Liver (tissue), 3 donors: ENCODE results near the gene GCNT1.

ENCODE experiments used
- EGR1 ChIP-seq, 2 donors: IDR thresholded peaks; 2 replicates each; pipeline ENCODE4 v1.6.1; 2016 to 2018; ENCODE audit warnings: antibody characterized with exemption in 2 of 2, low read depth in 2 of 2
- JUND ChIP-seq, 2 donors: IDR thresholded peaks; 2 replicates each; pipeline ENCODE4 v1.6.1; 2016; ENCODE audit warnings: antibody characterized with exemption in 2 of 2
- RAD21 ChIP-seq, 2 donors: IDR thresholded peaks; 2 replicates each; pipeline ENCODE4 v1.6.1; 2016; ENCODE audit warnings: antibody characterized with exemption in 2 of 2, mild to moderate bottlenecking in 2 of 2
- SP1 ChIP-seq: IDR thresholded peaks from 2 replicates; pipeline ENCODE4 v1.6.1; 2018; ENCODE audit warnings: antibody characterized with exemption, mild to moderate bottlenecking
- YY1 ChIP-seq: IDR thresholded peaks from 2 replicates; pipeline ENCODE4 v1.6.1; 2016; ENCODE audit warnings: antibody characterized with exemption, mild to moderate bottlenecking
- TF ChIP-seq, protein P1 (sequence below): fragments of 150-350 bp; IDR thresholded peaks from 2 replicates; pipeline ENCODE4 v1.5.1; 2017; ENCODE audit warnings: improper control_type of control experiment, low read depth, low read length; ENCODE audit not compliant: missing input control
- TF ChIP-seq, protein P2 (sequence below): IDR thresholded peaks from 2 replicates; pipeline ENCODE4 v1.6.1; 2016; ENCODE audit warnings: antibody characterized with exemption
- TF ChIP-seq, protein P3 (sequence below): IDR thresholded peaks from 2 replicates; pipeline ENCODE4 v1.6.1; 2016; ENCODE audit warnings: antibody characterized with exemption, mild to moderate bottlenecking
- TF ChIP-seq, protein P4 (sequence below): IDR thresholded peaks from 2 replicates; pipeline ENCODE4 v1.6.1; 2016; ENCODE audit warnings: antibody characterized with exemption
- donor health status: healthy.
- donor health status: healthy.

DNA sequence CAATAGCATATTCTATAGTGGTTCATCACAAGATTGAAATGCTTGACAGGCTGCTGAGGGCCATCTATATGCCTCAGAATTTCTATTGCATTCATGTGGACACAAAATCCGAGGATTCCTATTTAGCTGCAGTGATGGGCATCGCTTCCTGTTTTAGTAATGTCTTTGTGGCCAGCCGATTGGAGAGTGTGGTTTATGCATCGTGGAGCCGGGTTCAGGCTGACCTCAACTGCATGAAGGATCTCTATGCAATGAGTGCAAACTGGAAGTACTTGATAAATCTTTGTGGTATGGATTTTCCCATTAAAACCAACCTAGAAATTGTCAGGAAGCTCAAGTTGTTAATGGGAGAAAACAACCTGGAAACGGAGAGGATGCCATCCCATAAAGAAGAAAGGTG lies 43.8 kb downstream of the GCNT1 start:
- TF ChIP-seq, protein P1, sequence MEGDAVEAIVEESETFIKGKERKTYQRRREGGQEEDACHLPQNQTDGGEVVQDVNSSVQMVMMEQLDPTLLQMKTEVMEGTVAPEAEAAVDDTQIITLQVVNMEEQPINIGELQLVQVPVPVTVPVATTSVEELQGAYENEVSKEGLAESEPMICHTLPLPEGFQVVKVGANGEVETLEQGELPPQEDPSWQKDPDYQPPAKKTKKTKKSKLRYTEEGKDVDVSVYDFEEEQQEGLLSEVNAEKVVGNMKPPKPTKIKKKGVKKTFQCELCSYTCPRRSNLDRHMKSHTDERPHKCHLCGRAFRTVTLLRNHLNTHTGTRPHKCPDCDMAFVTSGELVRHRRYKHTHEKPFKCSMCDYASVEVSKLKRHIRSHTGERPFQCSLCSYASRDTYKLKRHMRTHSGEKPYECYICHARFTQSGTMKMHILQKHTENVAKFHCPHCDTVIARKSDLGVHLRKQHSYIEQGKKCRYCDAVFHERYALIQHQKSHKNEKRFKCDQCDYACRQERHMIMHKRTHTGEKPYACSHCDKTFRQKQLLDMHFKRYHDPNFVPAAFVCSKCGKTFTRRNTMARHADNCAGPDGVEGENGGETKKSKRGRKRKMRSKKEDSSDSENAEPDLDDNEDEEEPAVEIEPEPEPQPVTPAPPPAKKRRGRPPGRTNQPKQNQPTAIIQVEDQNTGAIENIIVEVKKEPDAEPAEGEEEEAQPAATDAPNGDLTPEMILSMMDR: no peak
- TF ChIP-seq, protein P2, sequence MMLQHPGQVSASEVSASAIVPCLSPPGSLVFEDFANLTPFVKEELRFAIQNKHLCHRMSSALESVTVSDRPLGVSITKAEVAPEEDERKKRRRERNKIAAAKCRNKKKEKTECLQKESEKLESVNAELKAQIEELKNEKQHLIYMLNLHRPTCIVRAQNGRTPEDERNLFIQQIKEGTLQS: no peak
- TF ChIP-seq, protein P3, sequence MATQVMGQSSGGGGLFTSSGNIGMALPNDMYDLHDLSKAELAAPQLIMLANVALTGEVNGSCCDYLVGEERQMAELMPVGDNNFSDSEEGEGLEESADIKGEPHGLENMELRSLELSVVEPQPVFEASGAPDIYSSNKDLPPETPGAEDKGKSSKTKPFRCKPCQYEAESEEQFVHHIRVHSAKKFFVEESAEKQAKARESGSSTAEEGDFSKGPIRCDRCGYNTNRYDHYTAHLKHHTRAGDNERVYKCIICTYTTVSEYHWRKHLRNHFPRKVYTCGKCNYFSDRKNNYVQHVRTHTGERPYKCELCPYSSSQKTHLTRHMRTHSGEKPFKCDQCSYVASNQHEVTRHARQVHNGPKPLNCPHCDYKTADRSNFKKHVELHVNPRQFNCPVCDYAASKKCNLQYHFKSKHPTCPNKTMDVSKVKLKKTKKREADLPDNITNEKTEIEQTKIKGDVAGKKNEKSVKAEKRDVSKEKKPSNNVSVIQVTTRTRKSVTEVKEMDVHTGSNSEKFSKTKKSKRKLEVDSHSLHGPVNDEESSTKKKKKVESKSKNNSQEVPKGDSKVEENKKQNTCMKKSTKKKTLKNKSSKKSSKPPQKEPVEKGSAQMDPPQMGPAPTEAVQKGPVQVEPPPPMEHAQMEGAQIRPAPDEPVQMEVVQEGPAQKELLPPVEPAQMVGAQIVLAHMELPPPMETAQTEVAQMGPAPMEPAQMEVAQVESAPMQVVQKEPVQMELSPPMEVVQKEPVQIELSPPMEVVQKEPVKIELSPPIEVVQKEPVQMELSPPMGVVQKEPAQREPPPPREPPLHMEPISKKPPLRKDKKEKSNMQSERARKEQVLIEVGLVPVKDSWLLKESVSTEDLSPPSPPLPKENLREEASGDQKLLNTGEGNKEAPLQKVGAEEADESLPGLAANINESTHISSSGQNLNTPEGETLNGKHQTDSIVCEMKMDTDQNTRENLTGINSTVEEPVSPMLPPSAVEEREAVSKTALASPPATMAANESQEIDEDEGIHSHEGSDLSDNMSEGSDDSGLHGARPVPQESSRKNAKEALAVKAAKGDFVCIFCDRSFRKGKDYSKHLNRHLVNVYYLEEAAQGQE: no peak
- no peak for TF ChIP-seq RAD21 (IDR thresholded peaks at IDR 0.05)
- TF ChIP-seq, protein P4, sequence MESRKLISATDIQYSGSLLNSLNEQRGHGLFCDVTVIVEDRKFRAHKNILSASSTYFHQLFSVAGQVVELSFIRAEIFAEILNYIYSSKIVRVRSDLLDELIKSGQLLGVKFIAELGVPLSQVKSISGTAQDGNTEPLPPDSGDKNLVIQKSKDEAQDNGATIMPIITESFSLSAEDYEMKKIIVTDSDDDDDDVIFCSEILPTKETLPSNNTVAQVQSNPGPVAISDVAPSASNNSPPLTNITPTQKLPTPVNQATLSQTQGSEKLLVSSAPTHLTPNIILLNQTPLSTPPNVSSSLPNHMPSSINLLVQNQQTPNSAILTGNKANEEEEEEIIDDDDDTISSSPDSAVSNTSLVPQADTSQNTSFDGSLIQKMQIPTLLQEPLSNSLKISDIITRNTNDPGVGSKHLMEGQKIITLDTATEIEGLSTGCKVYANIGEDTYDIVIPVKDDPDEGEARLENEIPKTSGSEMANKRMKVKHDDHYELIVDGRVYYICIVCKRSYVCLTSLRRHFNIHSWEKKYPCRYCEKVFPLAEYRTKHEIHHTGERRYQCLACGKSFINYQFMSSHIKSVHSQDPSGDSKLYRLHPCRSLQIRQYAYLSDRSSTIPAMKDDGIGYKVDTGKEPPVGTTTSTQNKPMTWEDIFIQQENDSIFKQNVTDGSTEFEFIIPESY: no peak
- no peak for TF ChIP-seq EGR1 (IDR thresholded peaks at IDR 0.05; ENCODE audit: low read depth in 2 of 2)
- TF ChIP-seq YY1: no peak
- TF ChIP-seq SP1: no peak
- TF ChIP-seq JUND (IDR thresholded peaks at IDR 0.05): no peak
